DND-41 (cell line): ENCODE results near the gene SETDB2.

Experiments used
- ATAC-seq: fragments of 200-7000 bp; cut with Tn5 transposase; 3 replicates; pipeline ENCODE4 v1.9.1; 2021; ENCODE audit warnings: low read depth; ENCODE audit not compliant: insufficient read depth
- DNase-seq: peaks from one replicate; pipeline ENCODE4 v3.0.0-alpha.2; 2020
- H2AFZ ChIP-seq: 2 replicates; pipeline ENCODE4 v1.6.0; 2012; ENCODE audit warnings: low read depth, low read length
- H3K27ac ChIP-seq: 2 replicates; pipeline ENCODE4 v1.5.1; 2012; ENCODE audit warnings: low read length, inconsistent platforms
- H3K27me3 ChIP-seq: fragments of 200-600 bp; sonication (generic); 2 replicates; pipeline ENCODE4 v1.6.0; 2012; ENCODE audit warnings: low read length, mild to moderate bottlenecking, inconsistent platforms; ENCODE audit not compliant: insufficient read depth, poor library complexity
- H3K36me3 ChIP-seq: 2 replicates; pipeline ENCODE4 v1.5.1; 2012; ENCODE audit warnings: low read length, inconsistent platforms; ENCODE audit not compliant: insufficient read depth
- H3K4me1 ChIP-seq: 2 replicates; pipeline ENCODE4 v1.5.1; 2012; ENCODE audit warnings: mild to moderate bottlenecking, low read length; ENCODE audit not compliant: insufficient read depth
- H3K4me2 ChIP-seq: 2 replicates; pipeline ENCODE4 v1.6.0; 2012; ENCODE audit warnings: mild to moderate bottlenecking, moderate library complexity, low read length, inconsistent platforms; ENCODE audit not compliant: insufficient read depth
- H3K4me3 ChIP-seq, 2 experiments: fragments of 200-600 bp in 1 of 2; shearing (Covaris generic) in 1 of 2; 2 replicates each; pipeline ENCODE4 v1.5.1; 2012 to 2016; ENCODE audit warnings: inconsistent platforms in 2 of 2, low read length in 2 of 2, mild to moderate bottlenecking in 2 of 2, low read depth in 1 of 2, moderate library complexity in 1 of 2
- H3K79me2 ChIP-seq: 2 replicates; pipeline ENCODE4 v1.6.0; 2012; ENCODE audit warnings: low read length, inconsistent platforms; ENCODE audit not compliant: insufficient read depth
- H3K9ac ChIP-seq: 2 replicates; pipeline ENCODE4 v1.6.0; 2012; ENCODE audit warnings: low read depth, mild to moderate bottlenecking, inconsistent platforms, low read length, moderate library complexity
- H3K9me3 ChIP-seq: 2 replicates; pipeline ENCODE4 v1.5.1; 2012; ENCODE audit warnings: low read length, moderate library complexity, mild to moderate bottlenecking, inconsistent platforms; ENCODE audit not compliant: insufficient read depth, severe bottlenecking
- H4K20me1 ChIP-seq: 2 replicates; pipeline ENCODE4 v1.6.0; 2012; ENCODE audit warnings: low read length; ENCODE audit not compliant: insufficient read depth
- CTCF ChIP-seq: IDR thresholded peaks from 2 replicates; pipeline ENCODE4 v1.5.1; 2012; ENCODE audit warnings: borderline replicate concordance, low read length, moderate library complexity, mild to moderate bottlenecking; ENCODE audit not compliant: poor library complexity, severe bottlenecking; ENCODE audit errors: extremely low read depth
- EZH2 ChIP-seq: IDR thresholded peaks from 3 replicates; pipeline ENCODE4 v1.6.1; 2012; ENCODE audit warnings: borderline replicate concordance, low read depth, mild to moderate bottlenecking, moderate library complexity, low read length, inconsistent platforms; ENCODE audit not compliant: severe bottlenecking

SETDB2 gene

GRCh38 chr13:49444524-49445395 lies 686 bp downstream of the SETDB2 start:
- Histone ChIP-seq H3K4me1 (peaks cover 45% of the 10 kb centered on the region), H3K9ac (peak overlapping the region; percentile 72), H3K4me2 (peak overlapping the region; percentile 79), H3K36me3 (no peaks in the 10 kb centered on the region), H3K27ac (peak overlapping the region; percentile 84), H4K20me1 (no peaks in the 10 kb centered on the region), H3K4me3 (peak overlapping the region; percentile 58 to 84), H3K27me3 (no peaks in the 10 kb centered on the region), H3K79me2 (peaks cover 42% of the 10 kb centered on the region), H2AFZ (peak overlapping the region; percentile 84), H3K9me3 (no peaks in the 10 kb centered on the region)
- TF ChIP-seq EZH2 (no peak), CTCF (no peak)
- DNase-seq: peak; percentile 17
- peak; percentile 15 for ATAC-seq

GRCh38 chr13:49446473-49446872 lies 2.4 kb downstream of the SETDB2 start:
- H3K4me2 ChIP-seq: peak overlapping the region; percentile 79; the same call in 1 of the 2 replicates
- H4K20me1 ChIP-seq: no peaks in the 10 kb centered on the region
- peaks cover 49% of the 10 kb centered on the region for H3K79me2 ChIP-seq
- TF ChIP-seq CTCF: no peak
- no peaks in the 10 kb centered on the region for H3K9me3 ChIP-seq
- ATAC-seq (no peak), DNase-seq (no peak)
- H3K9ac ChIP-seq: no peak overlapping the region
- no peaks in the 10 kb centered on the region for H3K27me3 ChIP-seq
- peaks cover 45% of the 10 kb centered on the region for H3K4me1 ChIP-seq
- no peaks in the 10 kb centered on the region for H3K36me3 ChIP-seq
- H3K4me3 ChIP-seq: peak overlapping the region in 1 of 2 experiments; percentile 14; a peak in 1 of 4 replicates
- no peak overlapping the region for H2AFZ ChIP-seq
- no peak overlapping the region for H3K27ac ChIP-seq

- H3K4me1 ChIP-seq: peaks cover 38% of the 10 kb centered on the region
- no peaks in the 10 kb centered on the region for H3K27me3 ChIP-seq
- H3K4me3 ChIP-seq: no peak overlapping the region
- ATAC-seq (no peak), DNase-seq (no peak)
- no peak overlapping the region for H2AFZ ChIP-seq
- H3K9ac ChIP-seq: no peak overlapping the region
- no peak overlapping the region for H3K27ac ChIP-seq
- no peak for TF ChIP-seq EZH2
- TF ChIP-seq CTCF: no peak
- H3K79me2 ChIP-seq: peaks cover 44% of the 10 kb centered on the region
- H4K20me1 ChIP-seq: no peaks in the 10 kb centered on the region
- H3K4me2 ChIP-seq: no peak overlapping the region
- no peaks in the 10 kb centered on the region for H3K9me3 ChIP-seq
- no peaks in the 10 kb centered on the region for H3K36me3 ChIP-seq
Observed at GRCh38 chr13:49448753-49449152, 4.7 kb downstream of the SETDB2 start.
